ENCODE measurements around the gene PARP15. TPM values are rescaled to one million over a fixed set of nuclear protein-coding genes. Genes with fewer than 3 reads are reported as not detected.
"Not testable (repeated sequence)": the region's sequence is repeated elsewhere in the genome, so short reads cannot be mapped to it uniquely, and the experiment has no call there.

Gene PARP15
- total RNA-seq, 1 donor from 2014 or later = 213 TPM

GRCh38 chr3:122681284-122681973, 104.0 kb downstream of the PARP15 start:
- peak overlapping the region; percentile 90 for H3K4me3 Mint-ChIP-seq
- no peaks in the 10 kb centered on the region for H3K27me3 Mint-ChIP-seq
- CTCF ChIA-PET = interaction anchor here (0.6 to 5.8 kb wide), 5 partner anchors 14 to 121 kb away, joined by 3 to 92 read pairs (median 45); partner anchors contain the start of genes DTX3L and PARP9
- intact Hi-C loops (cut with micrococcal nuclease) = loop anchor here (1.0 to 5.0 kb wide), 2 partner anchors 8 to 264 kb away; partner anchors contain the start of gene WDR5B
- peak overlapping the region; percentile 87 for H3K27ac Mint-ChIP-seq
- ATAC-seq (ENCODE audit: low read depth) = no peak
- no peak for DNase-seq
- H3K36me3 Mint-ChIP-seq (ENCODE audit: low read depth) = peaks cover 46% of the 10 kb centered on the region
- TF ChIP-seq CTCF (IDR thresholded peaks at IDR 0.05) = no peak
- POLR2A ChIA-PET = interaction anchor here (0.5 to 7.7 kb wide), 9 partner anchors 16 to 932 kb away, joined by 3 to 126 read pairs (median 4); partner anchors contain the start of genes DTX3L, GOLGB1, HSPBAP1 and PARP15
- no peaks in the 10 kb centered on the region for H3K9me3 Mint-ChIP-seq
- H3K4me1 Mint-ChIP-seq = peaks cover 68% of the 10 kb centered on the region

GRCh38 chr3:122681974-122682409, 104.5 kb downstream of the PARP15 start:
- ATAC-seq (ENCODE audit: low read depth) (no peak), DNase-seq (no peak)
- intact Hi-C loops (cut with micrococcal nuclease) = loop anchor here (1.0 to 5.0 kb wide), 2 partner anchors 7 to 265 kb away; partner anchors contain the start of gene WDR5B
- no peak for TF ChIP-seq CTCF (IDR thresholded peaks at IDR 0.05)
- Mint-ChIP-seq H3K4me1 (peaks cover 68% of the 10 kb centered on the region), H3K4me3 (peak overlapping the region; percentile 90), H3K27me3 (no peaks in the 10 kb centered on the region), H3K27ac (peak overlapping the region; percentile 87), H3K36me3 (ENCODE audit: low read depth) (peaks cover 46% of the 10 kb centered on the region), H3K9me3 (no peaks in the 10 kb centered on the region)
- CTCF ChIA-PET = no interaction called here
- POLR2A ChIA-PET = interaction anchor here (0.5 to 7.7 kb wide), 6 partner anchors 10 to 581 kb away, joined by 3 to 126 read pairs (median 42); partner anchors contain the start of genes DTX3L, HSPBAP1, PARP15 and PARP9

GRCh38 chr3:122682778-122683411, 105.4 kb downstream of the PARP15 start:
- H3K9me3 Mint-ChIP-seq, DNase-seq, CTCF ChIA-PET, H3K27me3 Mint-ChIP-seq: not testable (repeated sequence)
- intact Hi-C loops (cut with micrococcal nuclease) = loop anchor here (5.0 kb wide), 1 partner anchor 266 kb away; the partner anchor contains the start of gene WDR5B
- H3K27ac Mint-ChIP-seq = peak overlapping the region; percentile 87
- POLR2A ChIA-PET = interaction anchor here (0.7 to 7.7 kb wide), 5 partner anchors 9 to 313 kb away, joined by 3 to 126 read pairs (median 7); partner anchors contain the start of genes DTX3L and PARP9
- peak overlapping the region; percentile 90 for H3K4me3 Mint-ChIP-seq
- peaks cover 46% of the 10 kb centered on the region for H3K36me3 Mint-ChIP-seq (ENCODE audit: low read depth)
- peak; percentile 7 for ATAC-seq (ENCODE audit: low read depth)
- peaks cover 67% of the 10 kb centered on the region for H3K4me1 Mint-ChIP-seq

GRCh38 chr3:122687298-122687697, 109.8 kb downstream of the PARP15 start:
- H3K27me3 Mint-ChIP-seq = no peaks in the 10 kb centered on the region
- POLR2A ChIA-PET = interaction anchor here (1.1 to 3.3 kb wide), 5 partner anchors 11 to 123 kb away, joined by 3 to 23 read pairs (median 4); partner anchors contain the start of genes DTX3L, HSPBAP1 and PARP9
- peak overlapping the region; percentile 41 for H3K4me3 Mint-ChIP-seq
- DNase-seq = no peak
- CTCF ChIA-PET = interaction anchor here (1.1 to 1.6 kb wide), 3 partner anchors 8 to 303 kb away, joined by 3 to 6 read pairs (median 3); partner anchors contain the start of gene FAM162A
- no peaks in the 10 kb centered on the region for H3K9me3 Mint-ChIP-seq
- no peak for TF ChIP-seq CTCF (IDR thresholded peaks at IDR 0.05)
- intact Hi-C loops (cut with micrococcal nuclease) = no loop called here
- H3K4me1 Mint-ChIP-seq = peaks cover 45% of the 10 kb centered on the region
- no peak overlapping the region for H3K27ac Mint-ChIP-seq
- ATAC-seq (ENCODE audit: low read depth) = no peak
- peaks cover 39% of the 10 kb centered on the region for H3K36me3 Mint-ChIP-seq (ENCODE audit: low read depth)

Other genes with a start within 250 kb of the PARP15 start
- 47.3 and 49.1 TPM in 2 replicates for gene MIX23, start 194.4 kb upstream of the PARP15 start, total RNA-seq
- gene FAM162A, start 193.5 kb upstream of the PARP15 start, total RNA-seq = 28.5 and 33.9 TPM in 2 replicates
- 8.0 and 8.1 TPM in 2 replicates for gene WDR5B, start 161.6 kb upstream of the PARP15 start, total RNA-seq
- gene KPNA1, start 62.7 kb upstream of the PARP15 start, total RNA-seq = 72.9 and 76.4 TPM in 2 replicates
- gene PARP9, start 13.3 kb upstream of the PARP15 start, total RNA-seq = 45.9 and 50.8 TPM in 2 replicates
- gene DTX3L, start 13.3 kb upstream of the PARP15 start, total RNA-seq = 73.8 and 76.5 TPM in 2 replicates
- gene PARP14, start 103.2 kb downstream of the PARP15 start, total RNA-seq = 186 and 221 TPM in 2 replicates
- 18.1 and 20.6 TPM in 2 replicates for gene HSPBAP1, start 216.2 kb downstream of the PARP15 start, total RNA-seq
- gene SLC49A4, start 217.4 kb downstream of the PARP15 start, total RNA-seq = 3.0 and 3.2 TPM in 2 replicates